Coronary artery (tissue), 2 donors: ENCODE results near the gene COL27A1.
"Not testable (repeated sequence)": the region's sequence is repeated elsewhere in the genome, so short reads cannot be mapped to it uniquely, and the experiment has no call there.

Experiments
- DNase-seq: peaks from one replicate; pipeline ENCODE4 v3.0.0-alpha.2; 2017; ENCODE audit warnings: low spot score
- H3K27ac ChIP-seq, 2 donors: fragments of 200-600 bp; sonication (generic); one replicate each; pipeline ENCODE4 v1.5.1; 2016 to 2019
- H3K4me3 ChIP-seq: fragments of 200-600 bp; sonication (generic); 2 replicates; pipeline ENCODE4 v1.5.1; 2016; ENCODE audit warnings: mild to moderate bottlenecking, moderate library complexity
- TF ChIP-seq, protein P1 (sequence below): fragments of 200-600 bp; sonication (generic); IDR thresholded peaks from one replicate; pipeline ENCODE4 v1.5.1; 2019; ENCODE audit warnings: antibody characterized with exemption

Gene COL27A1

DNA sequence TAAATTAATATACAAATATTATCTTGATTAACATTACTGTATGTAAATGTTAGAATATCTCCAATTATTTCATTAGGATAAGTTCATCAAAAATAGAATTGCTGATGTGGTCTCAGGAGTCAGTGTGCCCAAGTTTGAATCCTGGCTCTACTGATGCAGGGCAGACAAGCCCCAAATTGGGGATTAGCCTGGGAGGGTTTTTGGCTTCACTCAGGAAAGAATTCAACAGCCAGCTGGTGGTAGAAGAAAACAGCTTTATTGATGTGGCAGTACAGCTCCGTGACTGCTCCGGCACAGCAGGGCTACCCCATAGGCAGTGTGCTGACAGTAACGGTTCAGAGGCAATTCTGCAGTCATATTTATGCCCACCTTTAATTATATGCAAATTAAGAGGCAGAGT is 32.5 kb downstream of the COL27A1 start:
- Histone ChIP-seq H3K4me3 (no peak overlapping the region), H3K27ac (no peak overlapping the region)
- no peak for DNase-seq
- TF ChIP-seq, protein P1, sequence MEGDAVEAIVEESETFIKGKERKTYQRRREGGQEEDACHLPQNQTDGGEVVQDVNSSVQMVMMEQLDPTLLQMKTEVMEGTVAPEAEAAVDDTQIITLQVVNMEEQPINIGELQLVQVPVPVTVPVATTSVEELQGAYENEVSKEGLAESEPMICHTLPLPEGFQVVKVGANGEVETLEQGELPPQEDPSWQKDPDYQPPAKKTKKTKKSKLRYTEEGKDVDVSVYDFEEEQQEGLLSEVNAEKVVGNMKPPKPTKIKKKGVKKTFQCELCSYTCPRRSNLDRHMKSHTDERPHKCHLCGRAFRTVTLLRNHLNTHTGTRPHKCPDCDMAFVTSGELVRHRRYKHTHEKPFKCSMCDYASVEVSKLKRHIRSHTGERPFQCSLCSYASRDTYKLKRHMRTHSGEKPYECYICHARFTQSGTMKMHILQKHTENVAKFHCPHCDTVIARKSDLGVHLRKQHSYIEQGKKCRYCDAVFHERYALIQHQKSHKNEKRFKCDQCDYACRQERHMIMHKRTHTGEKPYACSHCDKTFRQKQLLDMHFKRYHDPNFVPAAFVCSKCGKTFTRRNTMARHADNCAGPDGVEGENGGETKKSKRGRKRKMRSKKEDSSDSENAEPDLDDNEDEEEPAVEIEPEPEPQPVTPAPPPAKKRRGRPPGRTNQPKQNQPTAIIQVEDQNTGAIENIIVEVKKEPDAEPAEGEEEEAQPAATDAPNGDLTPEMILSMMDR, result no peak

DNA sequence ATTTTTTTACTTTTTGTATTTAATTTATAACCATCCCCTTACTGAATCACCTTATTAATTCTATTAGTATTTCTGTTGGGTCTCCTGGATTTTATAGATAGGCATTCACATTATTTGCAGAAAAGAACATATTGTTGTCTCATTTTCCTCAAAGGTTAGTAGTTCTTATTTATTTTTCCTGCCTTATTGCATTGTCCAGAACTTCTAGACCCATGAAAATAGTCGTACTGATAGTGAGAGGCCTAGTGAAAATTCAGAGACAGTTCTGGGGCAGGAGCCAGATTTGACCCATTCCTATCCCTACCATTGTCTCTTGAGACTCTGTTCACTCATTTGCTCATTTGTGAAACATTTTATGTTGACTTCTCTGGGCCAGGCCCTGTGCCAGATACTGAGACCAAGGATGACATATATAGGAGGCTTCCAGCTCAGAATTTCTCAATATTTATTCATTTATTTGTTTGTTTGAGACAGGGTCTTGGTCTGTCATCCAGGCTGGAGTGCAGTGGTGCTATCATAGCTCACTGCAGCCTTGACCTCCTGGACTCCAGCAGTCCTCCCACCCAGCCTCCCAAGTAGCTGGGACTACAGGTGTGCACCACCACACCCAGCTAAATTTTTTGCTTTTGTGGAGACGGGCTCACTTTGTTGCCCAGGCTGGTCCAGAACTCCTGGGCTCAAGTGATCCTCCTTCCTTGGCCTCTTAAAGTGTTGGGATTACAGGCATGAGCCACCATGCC is 34.7 kb downstream of the COL27A1 start:
- DNase-seq, result no peak
- Histone ChIP-seq H3K27ac (no peak overlapping the region), H3K4me3 (no peak overlapping the region)
- TF ChIP-seq, protein P1, result no peak

DNA sequence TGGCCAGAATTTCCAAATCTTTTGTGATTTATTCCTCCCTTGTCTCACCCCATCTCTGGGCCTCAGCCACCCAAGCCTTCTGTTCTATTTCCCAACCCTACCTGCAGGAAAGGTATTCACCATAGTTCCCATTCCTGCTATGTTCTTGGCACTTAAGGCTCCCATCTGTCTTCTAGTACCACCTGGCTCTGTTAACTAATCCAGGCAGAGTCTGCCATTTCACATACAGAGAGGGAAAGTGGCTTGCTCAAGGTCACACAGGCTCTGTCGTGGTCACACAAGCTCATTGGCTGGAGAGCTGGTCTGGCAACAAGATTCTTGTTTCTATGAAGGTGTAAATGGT is 35.2 kb downstream of the COL27A1 start:
- H3K4me3 ChIP-seq, result no peak overlapping the region
- TF ChIP-seq, protein P1, result no peak
- no peak overlapping the region for H3K27ac ChIP-seq
- DNase-seq, result no peak

DNA sequence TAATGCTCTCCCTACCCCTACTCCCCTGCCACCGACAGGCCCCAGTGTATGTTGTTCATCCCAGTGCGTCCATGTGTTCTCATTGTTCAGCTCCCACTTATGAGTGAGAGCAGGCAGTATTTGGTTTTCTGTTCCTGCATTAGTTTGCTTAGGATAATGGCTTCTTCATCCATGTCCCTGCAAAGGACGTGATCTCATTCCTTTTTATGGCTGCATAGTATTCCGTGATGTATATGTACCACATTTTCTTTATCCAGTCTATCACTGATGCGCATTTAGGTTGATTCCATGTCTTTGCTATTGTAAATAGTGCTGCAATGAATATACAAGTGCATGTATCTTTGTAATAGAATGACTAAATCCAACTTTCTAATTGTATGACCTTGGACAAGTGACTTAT is 36.1 kb downstream of the COL27A1 start:
- not testable (repeated sequence) for DNase-seq, H3K4me3 ChIP-seq, H3K27ac ChIP-seq

DNA sequence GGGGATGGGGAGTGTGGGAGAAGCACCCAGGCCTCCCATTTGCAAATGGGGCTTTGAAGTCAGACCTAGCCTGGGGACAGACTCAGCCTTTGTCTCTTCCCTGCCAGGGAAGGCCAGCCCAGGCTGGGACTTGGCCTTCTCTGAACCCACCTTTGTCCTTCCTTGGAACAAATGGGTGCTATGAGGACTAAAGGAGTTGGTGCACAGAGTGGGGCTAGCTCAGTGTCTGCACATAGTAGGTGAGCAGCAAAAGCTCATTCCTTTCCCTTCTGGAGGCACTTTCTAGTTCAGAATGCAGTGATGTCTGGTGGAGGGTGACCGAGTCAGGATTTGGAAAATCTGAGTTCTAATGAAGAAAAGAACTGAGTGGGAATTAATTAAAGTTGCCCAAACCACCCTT is 37.2 kb downstream of the COL27A1 start:
- Histone ChIP-seq H3K4me3 (no peak overlapping the region), H3K27ac (no peak overlapping the region)
- DNase-seq, result no peak
- TF ChIP-seq, protein P1, result no peak

DNA sequence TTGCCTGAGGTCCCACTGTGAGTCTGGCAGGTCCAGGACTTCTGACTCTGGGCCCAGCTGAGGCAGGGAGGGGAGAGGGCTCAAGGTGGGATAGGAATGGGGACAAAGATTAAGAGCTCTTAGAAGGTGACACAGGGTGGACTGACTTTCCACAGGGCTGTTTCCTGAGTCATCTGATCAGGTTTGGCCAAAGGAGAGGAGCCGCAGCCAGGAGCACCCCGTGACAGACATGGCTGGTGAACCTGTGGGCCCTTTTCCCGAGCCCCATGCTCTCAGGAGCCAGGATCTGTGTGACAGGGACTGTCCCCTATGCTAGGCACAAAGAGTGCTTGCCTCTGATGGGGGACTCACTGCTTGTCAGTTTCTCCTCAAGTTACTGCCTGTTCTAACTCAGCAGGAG is 37.8 kb downstream of the COL27A1 start:
- H3K4me3 ChIP-seq, result no peak overlapping the region
- TF ChIP-seq, protein P1, result no peak
- no peak for DNase-seq
- no peak overlapping the region for H3K27ac ChIP-seq

DNA sequence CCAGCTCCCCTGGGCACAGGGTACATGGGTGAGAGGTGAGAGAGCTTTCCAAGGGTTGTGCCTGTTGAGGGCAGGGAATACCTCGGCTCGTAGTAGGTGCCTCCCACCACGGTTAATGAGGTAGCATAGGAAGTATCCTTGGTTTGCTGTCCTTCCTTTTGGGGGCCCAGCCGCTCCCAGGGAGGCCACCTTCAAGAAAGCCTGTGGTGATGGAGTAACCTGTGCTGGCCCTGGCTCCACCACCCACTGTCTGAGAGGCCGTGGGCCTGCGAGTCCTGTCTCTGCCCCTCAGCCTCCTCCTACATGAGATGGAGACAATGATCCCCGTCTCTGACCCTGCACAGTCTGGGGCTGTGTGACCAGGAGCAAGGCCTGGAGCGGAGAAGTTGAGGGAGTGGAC is 40.8 kb downstream of the COL27A1 start:
- Histone ChIP-seq H3K4me3 (no peak overlapping the region), H3K27ac (no peak overlapping the region)
- DNase-seq, result no peak
- TF ChIP-seq, protein P1, result no peak
